Peyer's patch (tissue), 4 donors: Measurements from ENCODE around the gene FUT2.

Source experiments
- CTCF ChIP-seq, 6 experiments: fragments of 450-650 bp in 4 of 6; fragments of 200-600 bp in 2 of 6; sonication (generic) in 1 of 6; IDR thresholded peaks; one replicate each; pipeline ENCODE4 v1.5.1; 2017 to 2019; ENCODE audit warnings: antibody characterized with exemption in 6 of 6, mild to moderate bottlenecking in 3 of 6, moderate library complexity in 1 of 6
- POLR2A ChIP-seq, 2 donors: fragments of 450-650 bp; IDR thresholded peaks; one replicate each; pipeline ENCODE4 v1.5.1; 2017; ENCODE audit warnings: antibody characterized with exemption in 2 of 2, mild to moderate bottlenecking in 2 of 2, moderate library complexity in 2 of 2

- TF ChIP-seq CTCF (IDR thresholded peaks at IDR 0.05): no peak
- TF ChIP-seq POLR2A (IDR thresholded peaks at IDR 0.05): no peak
These were observed 10.2 kb upstream of the FUT2 start for GRCh38 chr19:48685583-48685982.
